CD4-positive, CD25-positive, alpha-beta regulatory T cell (primary cell): ENCODE measurements around the gene CIDEB. TPM values are rescaled to one million over a fixed set of nuclear protein-coding genes. Genes with fewer than 3 reads are reported as not detected.
A peak's percentile ranks its signal among the peaks of the same experiment; 100 is the strongest.
"Not testable (repeated sequence)": the region's sequence is repeated elsewhere in the genome, so short reads cannot be mapped to it uniquely, and the experiment has no call there.

ENCODE experiments used
- ATAC-seq, 2 donors: fragments of 150-1000 bp; cut with Tn5 transposase; one replicate each; pipeline ENCODE4 v1.10.0; 2021; ENCODE audit warnings: low read depth in 2 of 2, moderate number of reproducible peaks in 2 of 2, moderate library complexity in 1 of 2
- DNase-seq, 3 donors: peaks; one replicate each; pipeline versions ENCODE4 v3.0.0 to v3.0.0-alpha.2; 2012 to 2022; ENCODE audit warnings: mixed read lengths in 1 of 3
- H3K27ac ChIP-seq: one replicate; pipeline ENCODE4 v1.7.0; 2013; ENCODE audit warnings: mild to moderate bottlenecking, low read length; ENCODE audit not compliant: insufficient read depth, poor library complexity, severe bottlenecking
- H3K27me3 ChIP-seq: one replicate; pipeline ENCODE4 v1.7.0; 2013; ENCODE audit warnings: low read length; ENCODE audit not compliant: control insufficient read depth, insufficient read depth
- H3K36me3 ChIP-seq: one replicate; pipeline ENCODE4 v1.7.0; 2013; ENCODE audit warnings: mild to moderate bottlenecking, low read length, moderate library complexity; ENCODE audit not compliant: control insufficient read depth, insufficient read depth
- H3K4me1 ChIP-seq: 2 replicates; pipeline ENCODE4 v1.7.0; 2013; ENCODE audit warnings: mild to moderate bottlenecking, low read length; ENCODE audit not compliant: insufficient read depth, control insufficient read depth, poor library complexity, severe bottlenecking
- H3K4me3 ChIP-seq: one replicate; pipeline ENCODE4 v1.7.0; 2013; ENCODE audit warnings: low read depth, mild to moderate bottlenecking, low read length, moderate library complexity
- H3K9me3 ChIP-seq, 2 experiments: 1 replicate in 1 of 2; 2 replicates in 1 of 2; pipeline ENCODE4 v1.7.0; 2013; ENCODE audit warnings: low read length in 2 of 2, mild to moderate bottlenecking in 1 of 2, moderate library complexity in 1 of 2; ENCODE audit not compliant: control insufficient read depth in 2 of 2
- H3K27ac Mint-ChIP-seq, 3 donors: one replicate each; pipeline ENCODE4 v1.8.0; 2020 to 2022; ENCODE audit warnings: mild to moderate bottlenecking in 3 of 3, mixed read lengths in 3 of 3, moderate library complexity in 2 of 3
- H3K27me3 Mint-ChIP-seq: one replicate; pipeline ENCODE4 v1.8.0; 2022; ENCODE audit warnings: mild to moderate bottlenecking, mixed read lengths
- H3K36me3 Mint-ChIP-seq: one replicate; pipeline ENCODE4 v1.8.0; 2020; ENCODE audit warnings: mixed read lengths
- H3K4me1 Mint-ChIP-seq, 4 donors: one replicate each; pipeline ENCODE4 v1.8.0; 2020 to 2022; ENCODE audit warnings: mixed read lengths in 4 of 4, mild to moderate bottlenecking in 1 of 4
- H3K4me3 Mint-ChIP-seq, 4 donors: one replicate each; pipeline ENCODE4 v1.8.0; 2020 to 2022; ENCODE audit warnings: mild to moderate bottlenecking in 4 of 4, mixed read lengths in 4 of 4, moderate library complexity in 3 of 4
- H3K9me3 Mint-ChIP-seq, 7 donors: one replicate each; pipeline ENCODE4 v1.8.0; 2020 to 2022; ENCODE audit warnings: mixed read lengths in 7 of 7, mild to moderate bottlenecking in 3 of 7, moderate library complexity in 2 of 7
- polyA plus RNA-seq, 4 donors: library from polyadenylated mRNA; unstranded; fragments of 300-500 nt; fragmentation: Illumina TruSeq; gene quantifications; one replicate each; pipeline ENCODE4 v1.2.3, GENCODE V29; 2021
- total RNA-seq: library from RNA; stranded (reverse); gene quantifications from one replicate; pipeline ENCODE4 v1.2.3, GENCODE V29; 2022

CIDEB gene
- 13.2 TPM for total RNA-seq
- 10 to 100 TPM in 2 of 4 donors, 1 to 10 TPM in 2; 8.9 to 13.6 (median 9.7) TPM for polyA plus RNA-seq

- peaks cover 45% of the 10 kb centered on the region for H3K36me3 ChIP-seq
- ATAC-seq (no peak), DNase-seq (peak; percentile 47 to 59 (median 56))
- no peak within 1 kb of the TSS for H3K27ac ChIP-seq
- H3K4me3 Mint-ChIP-seq, result peak within 1 kb of the TSS in 3 of 4 donors; percentile 43 to 73 (median 68)
- H3K4me1 Mint-ChIP-seq, result peaks cover 17 to 56% (median 29%) of the 10 kb centered on the region in 4 donors
- H3K36me3 Mint-ChIP-seq, result peaks cover 33% of the 10 kb centered on the region
- H3K9me3 Mint-ChIP-seq, result no peaks in the 10 kb centered on the region
- no peaks in the 10 kb centered on the region for H3K27me3 ChIP-seq
- no peaks in the 10 kb centered on the region for H3K27me3 Mint-ChIP-seq
- peak within 1 kb of the TSS; percentile 23 to 85 (median 65) for H3K27ac Mint-ChIP-seq
- peaks cover 45% of the 10 kb centered on the region for H3K4me1 ChIP-seq
- no peaks in the 10 kb centered on the region for H3K9me3 ChIP-seq
- H3K4me3 ChIP-seq, result no peak within 1 kb of the TSS
Observed at GRCh38 chr14:24307575-24308341, at the start of gene CIDEB. TSS of gene CIDEB (minus strand) at chr14:24307977. CDS start at chr14:24307858, 119 bp downstream.

GRCh38 chr14:24356208-24356607 lies 48.4 kb upstream of the CIDEB start:
- Histone ChIP-seq H3K27ac (no peak overlapping the region), H3K36me3 (no peaks in the 10 kb centered on the region), H3K4me1 (no peaks in the 10 kb centered on the region), H3K4me3 (no peak overlapping the region), H3K9me3 (no peaks in the 10 kb centered on the region), H3K27me3 (peaks cover 20% of the 10 kb centered on the region)
- peaks cover 0 to 6% (median 3%) of the 10 kb centered on the region in 7 donors for H3K9me3 Mint-ChIP-seq
- H3K4me3 Mint-ChIP-seq, result no peak overlapping the region
- H3K4me1 Mint-ChIP-seq, result peaks cover 0 to 3% (median 0%) of the 10 kb centered on the region in 4 donors
- peaks cover 35% of the 10 kb centered on the region for H3K27me3 Mint-ChIP-seq
- ATAC-seq, result no peak
- DNase-seq, result no peak
- H3K36me3 Mint-ChIP-seq, result no peaks in the 10 kb centered on the region
- H3K27ac Mint-ChIP-seq, result no peak overlapping the region

- DNase-seq (no peak), ATAC-seq (no peak)
- H3K4me1 ChIP-seq, result no peaks in the 10 kb centered on the region
- H3K4me1 Mint-ChIP-seq, result peaks cover 0 to 3% (median 0%) of the 10 kb centered on the region in 4 donors
- no peak overlapping the region for H3K4me3 ChIP-seq
- H3K27me3 Mint-ChIP-seq, result peaks cover 37% of the 10 kb centered on the region
- no peak overlapping the region for H3K27ac ChIP-seq
- H3K27me3 ChIP-seq, result peaks cover 21% of the 10 kb centered on the region
- H3K36me3 ChIP-seq, result no peaks in the 10 kb centered on the region
- H3K9me3 Mint-ChIP-seq, result peaks cover 0 to 6% (median 0%) of the 10 kb centered on the region in 7 donors
- no peaks in the 10 kb centered on the region for H3K9me3 ChIP-seq
- H3K36me3 Mint-ChIP-seq, result no peaks in the 10 kb centered on the region
- no peak overlapping the region for H3K4me3 Mint-ChIP-seq
- no peak overlapping the region for H3K27ac Mint-ChIP-seq
Observed at GRCh38 chr14:24355009-24355408, 47.2 kb upstream of the CIDEB start.

- not testable (repeated sequence) for ATAC-seq, H3K27ac Mint-ChIP-seq, H3K4me3 Mint-ChIP-seq, H3K9me3 Mint-ChIP-seq, H3K36me3 ChIP-seq, H3K4me1 Mint-ChIP-seq, H3K9me3 ChIP-seq, DNase-seq, H3K36me3 Mint-ChIP-seq, H3K4me3 ChIP-seq, H3K27ac ChIP-seq, H3K4me1 ChIP-seq
- peaks cover 22% of the 10 kb centered on the region for H3K27me3 ChIP-seq
- peaks cover 39% of the 10 kb centered on the region for H3K27me3 Mint-ChIP-seq
Observed at GRCh38 chr14:24354482-24354825, 46.7 kb upstream of the CIDEB start.

GRCh38 chr14:24353559-24354481 lies 46.0 kb upstream of the CIDEB start:
- no peaks in the 10 kb centered on the region for H3K4me1 ChIP-seq
- Mint-ChIP-seq H3K27ac (peak overlapping the region in 1 of 3 donors; percentile 16), H3K9me3 (no peaks in the 10 kb centered on the region), H3K4me1 (peaks cover 0 to 3% (median 0%) of the 10 kb centered on the region in 4 donors), H3K4me3 (no peak overlapping the region), H3K36me3 (peaks cover 4% of the 10 kb centered on the region), H3K27me3 (peaks cover 39% of the 10 kb centered on the region)
- H3K36me3 ChIP-seq, result no peaks in the 10 kb centered on the region
- H3K27me3 ChIP-seq, result peaks cover 23% of the 10 kb centered on the region
- no peaks in the 10 kb centered on the region for H3K9me3 ChIP-seq
- ATAC-seq (no peak), DNase-seq (no peak)
- no peak overlapping the region for H3K27ac ChIP-seq
- no peak overlapping the region for H3K4me3 ChIP-seq

- DNase-seq (no peak), ATAC-seq (no peak)
- Histone ChIP-seq H3K36me3 (no peaks in the 10 kb centered on the region), H3K4me1 (no peaks in the 10 kb centered on the region), H3K4me3 (no peak overlapping the region), H3K9me3 (no peaks in the 10 kb centered on the region), H3K27ac (no peak overlapping the region), H3K27me3 (peaks cover 27% of the 10 kb centered on the region)
- Mint-ChIP-seq H3K27me3 (peaks cover 40% of the 10 kb centered on the region), H3K9me3 (no peaks in the 10 kb centered on the region), H3K27ac (no peak overlapping the region), H3K36me3 (peaks cover 4% of the 10 kb centered on the region), H3K4me1 (peaks cover 0 to 3% (median 0%) of the 10 kb centered on the region in 4 donors), H3K4me3 (no peak overlapping the region)
Observed at GRCh38 chr14:24351517-24351916, 43.7 kb upstream of the CIDEB start.

- Mint-ChIP-seq H3K36me3 (peaks cover 4% of the 10 kb centered on the region), H3K4me1 (peaks cover 0 to 3% (median 0%) of the 10 kb centered on the region in 4 donors), H3K27ac (no peak overlapping the region), H3K9me3 (no peaks in the 10 kb centered on the region), H3K27me3 (peaks cover 54% of the 10 kb centered on the region), H3K4me3 (no peak overlapping the region)
- Histone ChIP-seq H3K36me3 (no peaks in the 10 kb centered on the region), H3K9me3 (no peaks in the 10 kb centered on the region), H3K4me3 (no peak overlapping the region), H3K27ac (no peak overlapping the region), H3K4me1 (no peaks in the 10 kb centered on the region), H3K27me3 (peaks cover 25% of the 10 kb centered on the region)
- no peak for ATAC-seq
- DNase-seq, result no peak
Observed at GRCh38 chr14:24349742-24350141, 42.0 kb upstream of the CIDEB start.
